Choroid plexus epithelial cell (primary cell): ENCODE data around the gene COL21A1.
A peak's percentile ranks its signal among the peaks of the same experiment; 100 is the strongest.

Experiments
- DNase-seq: peaks from one replicate; pipeline ENCODE4 v3.0.0-alpha.2; 2010; ENCODE audit warnings: low read depth
- H3K4me3 ChIP-seq: 2 replicates; pipeline ENCODE4 v1.5.1; 2011; ENCODE audit warnings: low read depth, mild to moderate bottlenecking, control low read depth, low read length, moderate library complexity
- CTCF ChIP-seq: conservative IDR thresholded peaks from 2 replicates; pipeline ENCODE4 v1.5.1; 2011; ENCODE audit warnings: low read depth, mild to moderate bottlenecking, control low read depth, inconsistent platforms, low read length, moderate library complexity

COL21A1 gene

GRCh38 chr6:56245903-56246351, 1.5 kb downstream of the COL21A1 start:
- no peak overlapping the region for H3K4me3 ChIP-seq
- TF ChIP-seq CTCF, result no peak
- DNase-seq, result peak; percentile 90

DNA sequence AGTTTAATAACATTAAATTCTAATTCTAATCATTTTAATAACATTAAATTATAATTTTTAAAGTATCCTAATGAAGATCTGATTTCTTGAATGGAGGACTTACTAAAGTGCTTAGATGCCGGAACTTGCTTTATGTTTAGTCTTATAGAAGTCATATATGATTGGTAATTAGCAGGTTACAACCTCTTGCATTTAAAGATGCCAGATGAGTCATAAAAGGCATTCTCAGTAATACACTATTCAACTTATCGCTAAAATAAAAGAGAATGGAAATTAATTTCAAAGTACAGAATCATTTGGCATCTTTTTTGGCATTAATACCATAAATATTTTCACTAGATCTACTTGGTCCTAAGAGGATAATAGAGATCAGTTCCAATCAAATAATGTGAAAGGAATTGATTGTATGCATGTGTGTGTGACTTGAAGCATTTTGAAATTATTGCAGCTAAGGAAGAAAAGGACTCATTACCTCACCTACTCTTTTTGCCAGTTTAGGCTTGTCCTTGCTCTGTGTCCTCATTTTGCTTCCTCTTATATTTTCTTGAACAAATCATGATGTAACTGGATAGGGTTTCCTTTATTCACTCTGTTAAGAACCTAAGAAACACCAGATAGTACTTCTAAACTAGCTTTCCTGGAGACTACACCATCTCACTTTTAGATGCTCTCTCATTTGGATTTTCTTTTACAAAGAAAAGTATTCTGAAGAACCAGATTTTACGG, 2.7 kb downstream of the COL21A1 start:
- no peak for TF ChIP-seq CTCF
- H3K4me3 ChIP-seq, result no peak overlapping the region
- DNase-seq, result no peak

- H3K4me3 ChIP-seq, result no peak overlapping the region
- TF ChIP-seq CTCF, result no peak
- no peak for DNase-seq
These were observed 3.3 kb downstream of the COL21A1 start for GRCh38 chr6:56244089-56244488.

DNA sequence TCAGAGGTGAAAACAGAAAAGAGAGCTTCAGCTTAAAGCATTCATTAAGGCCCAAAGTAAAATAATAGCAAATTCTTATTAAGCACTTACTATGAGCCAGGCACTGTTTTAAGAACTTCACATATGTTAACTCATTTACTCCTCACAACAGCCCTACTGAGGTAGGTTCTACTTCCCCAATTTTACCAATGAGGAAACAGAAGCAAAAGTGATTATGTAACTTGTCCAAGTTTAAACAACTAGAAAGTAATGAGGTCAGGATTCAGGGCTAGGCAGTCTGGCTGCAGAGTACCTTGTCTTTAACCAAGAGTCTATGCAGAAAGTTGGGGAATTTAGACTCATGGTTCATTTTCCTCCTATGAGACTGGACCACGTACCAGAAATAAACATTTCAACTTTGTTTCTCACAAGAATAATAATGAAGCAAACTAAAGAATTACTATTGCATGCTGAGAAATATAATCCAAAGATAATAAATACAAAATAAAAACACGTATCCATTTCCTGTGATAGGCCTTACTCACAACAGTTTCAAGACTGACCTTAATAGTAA, 3.8 kb downstream of the COL21A1 start:
- no peak for DNase-seq
- TF ChIP-seq CTCF, result no peak
- H3K4me3 ChIP-seq, result no peak overlapping the region

- H3K4me3 ChIP-seq, result no peak overlapping the region
- TF ChIP-seq CTCF, result no peak
- peak; percentile 81 for DNase-seq
These were observed 5.0 kb downstream of the COL21A1 start for GRCh38 chr6:56242346-56242745.

GRCh38 chr6:56241124-56241802, 6.1 kb downstream of the COL21A1 start:
- TF ChIP-seq CTCF, result no peak
- no peak for DNase-seq
- H3K4me3 ChIP-seq, result no peak overlapping the region
